ENCODE results near the gene ATP11A. TPM values are rescaled to one million over a fixed set of nuclear protein-coding genes. Genes with fewer than 3 reads are reported as not detected.

The ATP11A gene
- total and polyA plus RNA-seq, 9 of the 15 experiments (the other 6 are each of a cell fraction or from before 2014, with no cell fraction given), result 0.38 to 34.2 (median 4.2) TPM

- TF ChIP-seq HMBOX1 (IDR thresholded peaks at IDR 0.05) (no peak), ZBTB43 (CRISPR knock-in tag; IDR thresholded peaks at IDR 0.05) (no peak), ETS1 (conservative IDR thresholded peaks at IDR 0.05; ENCODE audit: control insufficient read depth, low read depth, low read length) (no peak), NR2C1 (IDR thresholded peaks at IDR 0.05) (no peak), NR2C1 (tag; IDR thresholded peaks at IDR 0.05) (no peak), MLX (CRISPR knock-in tag; conservative IDR thresholded peaks at IDR 0.05) (no peak)
Measured at GRCh38 chr13:112719556-112719955, 29.7 kb downstream of the ATP11A start (continued).

- peaks cover 19 to 36% of the 10 kb centered on the region in 2 experiments for H3K4me1 ChIP-seq (replicated peaks in 1 of 2; ENCODE audit: control insufficient read depth in 2 of 2, insufficient read depth in 2 of 2, low read length in 2 of 2)
- ChIA-PET CTCF (ENCODE audit: low intra/inter-chr PET ratio) (no interaction called here), POLR2A (no interaction called here)
- ATAC-seq (no peak), DNase-seq (ENCODE audit: extremely low read depth in 1 of 4, low spot score in 3 of 4) (no peak), FAIRE-seq (no peak)
- 0 out of 3 replicates have a peak, but pooled peaks cover 2% of the 10 kb centered on the region for H3K36me3 ChIP-seq (ENCODE audit: control insufficient read depth, insufficient read depth, low read length)
- no peak overlapping the region for H3K4me2 ChIP-seq (ENCODE audit: insufficient read depth, low read length)
- H4K20me1 ChIP-seq (replicated peaks; ENCODE audit: control insufficient read depth, insufficient read depth, low read length), result peaks cover 14% of the 10 kb centered on the region
- no peaks in the 10 kb centered on the region for H3K9me3 ChIP-seq (replicated peaks; ENCODE audit: control insufficient read depth, insufficient read depth, low read depth, low read length)
- H3K27me3 ChIP-seq (ENCODE audit: control insufficient read depth in 2 of 2, insufficient read depth in 2 of 2, low read length in 2 of 2), result no peaks in the 10 kb centered on the region
- no peak overlapping the region for H3K27ac ChIP-seq (ENCODE audit: extremely low read depth, low read depth, low read length)
- intact Hi-C loops (cut with micrococcal nuclease) (no loop called here), in situ Hi-C loops (cut with MboI) (no loop called here)
- no peak overlapping the region for H2AFZ ChIP-seq (ENCODE audit: low read depth, low read length)
- WGBS (ENCODE audit: insufficient coverage, low coverage, missing lambda C conversion rate), result 98% methylated on average over 10 of the region's 17 CpGs
- no peak overlapping the region for H3K9ac ChIP-seq (ENCODE audit: insufficient read depth in 1 of 2, low read depth in 2 of 2, low read length in 2 of 2)
- no peak overlapping the region for H3K4me3 ChIP-seq
- H3K79me2 ChIP-seq (ENCODE audit: control insufficient read depth, insufficient read depth, low read length), result peaks cover 45% of the 10 kb centered on the region
- H3K9me1 ChIP-seq (ENCODE audit: control insufficient read depth, insufficient read depth, low read length), result no peaks in the 10 kb centered on the region
- no TSS peak for BruUV-seq (replicated peaks)
- TF ChIP-seq POLR3G (IDR thresholded peaks at IDR 0.05; ENCODE audit: extremely low read depth, insufficient read length, insufficient replicate concordance) (no peak), HMG20A (CRISPR knock-in tag; conservative IDR thresholded peaks at IDR 0.05) (no peak), ARID1B (IDR thresholded peaks at IDR 0.05) (no peak), MAFF (IDR thresholded peaks at IDR 0.05; ENCODE audit: low read length) (no peak), ZNF316 (IDR thresholded peaks at IDR 0.05) (no peak), ETV6 (IDR thresholded peaks at IDR 0.05; ENCODE audit: borderline replicate concordance in 1 of 2, low read depth in 2 of 2, low read length in 1 of 2) (no peak), ETV6 (CRISPR knock-in tag; IDR thresholded peaks at IDR 0.05; ENCODE audit: borderline replicate concordance) (no peak), PCBP1 (IDR thresholded peaks at IDR 0.05; ENCODE audit: low read depth, low read length, poor library complexity, severe bottlenecking) (no peak), HDAC3 (IDR thresholded peaks at IDR 0.05; ENCODE audit: borderline replicate concordance, partially characterized antibody) (no peak)
Measured at GRCh38 chr13:112720251-112720650, 30.4 kb downstream of the ATP11A start.
